H1 (cell line): ENCODE data around the gene TTC8. TPM values are rescaled to one million over a fixed set of nuclear protein-coding genes. Genes with fewer than 3 reads are reported as not detected.

Source experiments
- CTCF ChIA-PET: fragments of 300-600 bp; sonication (Branson Sonifier 250); formaldehyde crosslinking; loops from one replicate; lab custom pipeline; 2021; ENCODE audit not compliant: partially characterized antibody; lab: Charles Lee
- POLR2A ChIA-PET: fragments of 300-600 bp; sonication (Branson Sonifier 250); formaldehyde crosslinking; loops from one replicate; lab custom pipeline; 2021; ENCODE audit warnings: inconsistent platforms; ENCODE audit not compliant: partially characterized antibody; lab: Charles Lee
- DNase-seq, 2 experiments: peaks; one replicate each; pipeline versions ENCODE4 v3.0.0 to v3.0.0-alpha.2; 2010 to 2022; ENCODE audit warnings: low spot score in 2 of 2, low read depth in 1 of 2, mixed read lengths in 1 of 2
- FAIRE-seq: peaks from 2 replicates; lab custom pipeline; 2011; peaks lifted over from hg19 to GRCh38; lab: Jason Lieb, UNC
- H2AFZ ChIP-seq: 2 replicates; pipeline ENCODE4 v1.8.1; 2012; ENCODE audit warnings: low read length, inconsistent platforms
- H2AK5ac ChIP-seq: 2 replicates; pipeline ENCODE4 v1.6.1; 2013; ENCODE audit warnings: low read depth, low read length
- H2BK120ac ChIP-seq: replicated peaks from 2 replicates; pipeline ENCODE3; 2013; ENCODE audit warnings: low read depth, low read length, inconsistent platforms
- H2BK12ac ChIP-seq: 2 replicates; pipeline ENCODE4 v1.6.1; 2013; ENCODE audit warnings: low read depth, low read length
- H2BK15ac ChIP-seq: 2 replicates; pipeline ENCODE4 v1.6.1; 2013; ENCODE audit warnings: low read length
- H2BK20ac ChIP-seq: 2 replicates; pipeline ENCODE4 v1.6.1; 2013; ENCODE audit warnings: low read length
- H2BK5ac ChIP-seq: 2 replicates; pipeline ENCODE4 v1.6.1; 2013; ENCODE audit warnings: low read depth, low read length
- H3K14ac ChIP-seq: 2 replicates; pipeline ENCODE4 v1.6.1; 2013; ENCODE audit warnings: inconsistent platforms; ENCODE audit not compliant: insufficient read length
- H3K18ac ChIP-seq: 2 replicates; pipeline ENCODE4 v1.6.1; 2013; ENCODE audit warnings: low read length; ENCODE audit errors: extremely low read depth
- H3K23ac ChIP-seq: 2 replicates; pipeline ENCODE4 v1.6.1; 2013; ENCODE audit warnings: inconsistent platforms; ENCODE audit not compliant: insufficient read length
- H3K23me2 ChIP-seq: 2 replicates; pipeline ENCODE4 v1.6.1; 2013; ENCODE audit warnings: low read depth, low read length
- H3K27ac ChIP-seq: 2 replicates; pipeline ENCODE4 v1.6.1; 2011; ENCODE audit warnings: low read depth, low read length, inconsistent platforms
- H3K27me3 ChIP-seq, 4 experiments: replicated peaks in 1 of 4; 1 replicate in 1 of 4; 2 replicates in 3 of 4; pipeline versions ENCODE4 v1.6.1 to v1.8.1; 2011 to 2013; ENCODE audit warnings: low read length in 3 of 4, mild to moderate bottlenecking in 3 of 4, inconsistent platforms in 2 of 4, mixed read lengths in 2 of 4, moderate library complexity in 1 of 4; ENCODE audit not compliant: control insufficient read depth in 3 of 4, insufficient read depth in 3 of 4; ENCODE audit errors: extremely low read depth in 1 of 4
- H3K36me3 ChIP-seq, 4 experiments: 2 replicates each; pipeline versions ENCODE4 v1.6.1 to v1.8.1; 2011 to 2013; ENCODE audit warnings: mild to moderate bottlenecking in 4 of 4, low read length in 3 of 4, moderate library complexity in 2 of 4, control low read depth in 1 of 4, inconsistent platforms in 1 of 4; ENCODE audit not compliant: insufficient read depth in 4 of 4, control insufficient read depth in 2 of 4
- H3K4ac ChIP-seq: replicated peaks from 2 replicates; pipeline ENCODE3; 2013; ENCODE audit warnings: low read length, low read depth, mixed read lengths, inconsistent platforms; ENCODE audit not compliant: insufficient read length
- H3K4me1 ChIP-seq, 4 experiments: replicated peaks in 1 of 4; 1 replicate in 1 of 4; 2 replicates in 3 of 4; pipeline versions ENCODE4 v1.6.1 to v1.8.1; 2011 to 2013; ENCODE audit warnings: low read length in 3 of 4, inconsistent platforms in 2 of 4, mixed read lengths in 1 of 4; ENCODE audit not compliant: insufficient read depth in 4 of 4, control insufficient read depth in 3 of 4
- H3K4me2 ChIP-seq, 2 experiments: 2 replicates each; pipeline versions ENCODE4 v1.6.1 to v1.8.1; 2011 to 2013; ENCODE audit warnings: low read depth in 2 of 2, low read length in 2 of 2, control low read depth in 1 of 2, inconsistent platforms in 1 of 2, mild to moderate bottlenecking in 1 of 2; ENCODE audit not compliant: insufficient read depth in 1 of 2
- H3K4me3 ChIP-seq, 4 experiments: fragments of 200-600, 300-600 bp in 1 of 4; sonication (generic), shearing (Covaris generic), sonication (Bioruptor Twin) in 1 of 4; 2 replicates each; pipeline versions ENCODE4 v1.5.1 to v1.8.1; 2011 to 2016; ENCODE audit warnings: low read length in 4 of 4, low read depth in 3 of 4, control low read depth in 2 of 4, inconsistent platforms in 2 of 4, mild to moderate bottlenecking in 2 of 4, mixed read lengths in 1 of 4, moderate library complexity in 1 of 4; ENCODE audit not compliant: insufficient read depth in 2 of 4; ENCODE audit errors: extremely low read depth in 1 of 4
- H3K56ac ChIP-seq: replicated peaks from 2 replicates; pipeline ENCODE3; 2013; ENCODE audit warnings: low read depth, mild to moderate bottlenecking, mixed read lengths, low read length, inconsistent platforms; ENCODE audit not compliant: insufficient read length
- H3K79me1 ChIP-seq: 2 replicates; pipeline ENCODE4 v1.6.1; 2013; ENCODE audit warnings: low read depth, low read length, control low read depth
- H3K79me2 ChIP-seq, 2 experiments: 2 replicates each; pipeline versions ENCODE4 v1.6.1 to v1.8.1; 2012 to 2013; ENCODE audit warnings: low read length in 2 of 2, mild to moderate bottlenecking in 2 of 2, inconsistent platforms in 1 of 2; ENCODE audit not compliant: insufficient read depth in 2 of 2, control insufficient read depth in 1 of 2
- H3K9ac ChIP-seq, 4 experiments: replicated peaks in 1 of 4; 1 replicate in 1 of 4; 2 replicates in 3 of 4; pipeline versions ENCODE4 v1.6.1 to v1.8.1; 2011 to 2013; ENCODE audit warnings: low read depth in 3 of 4, low read length in 3 of 4, control low read depth in 2 of 4, mild to moderate bottlenecking in 2 of 4, moderate library complexity in 2 of 4, inconsistent platforms in 1 of 4; ENCODE audit errors: extremely low read depth in 1 of 4
- H3K9me3 ChIP-seq, 2 experiments: 2 replicates each; pipeline versions ENCODE4 v1.6.1 to v1.8.1; 2012 to 2013; ENCODE audit warnings: mild to moderate bottlenecking in 2 of 2, moderate library complexity in 2 of 2, control low read depth in 1 of 2, inconsistent platforms in 1 of 2, low read depth in 1 of 2, low read length in 1 of 2, mixed read lengths in 1 of 2; ENCODE audit not compliant: insufficient read depth in 2 of 2
- H4K20me1 ChIP-seq, 2 experiments: replicated peaks in 1 of 2; 2 replicates each; pipeline versions ENCODE3 to v1.8.1; 2011 to 2013; ENCODE audit warnings: inconsistent platforms in 2 of 2, low read length in 2 of 2, mild to moderate bottlenecking in 1 of 2; ENCODE audit not compliant: insufficient read depth in 2 of 2, control insufficient read depth in 1 of 2
- H4K5ac ChIP-seq: 2 replicates; pipeline ENCODE4 v1.6.1; 2013; ENCODE audit warnings: low read length, low read depth, mixed read lengths, inconsistent platforms; ENCODE audit not compliant: insufficient read length
- H4K8ac ChIP-seq: 2 replicates; pipeline ENCODE4 v1.8.0; 2013; ENCODE audit warnings: mild to moderate bottlenecking, moderate library complexity, low read length, inconsistent platforms; ENCODE audit not compliant: insufficient read depth; ENCODE audit errors: extremely low read depth
- H4K91ac ChIP-seq: replicated peaks from 2 replicates; pipeline ENCODE3; 2013; ENCODE audit warnings: low read length, mixed read lengths, inconsistent platforms; ENCODE audit not compliant: insufficient read length
- BACH1 ChIP-seq: IDR thresholded peaks from 2 replicates; pipeline ENCODE4 v1.6.1; 2012; ENCODE audit warnings: low read length, improper control_type of control experiment
- MAFK ChIP-seq: IDR thresholded peaks from 2 replicates; pipeline ENCODE4 v1.6.1; 2012; ENCODE audit warnings: low read depth, mild to moderate bottlenecking, improper control_type of control experiment, low read length
- SAP30 ChIP-seq: fragments of 300-600 bp; sonication (generic); IDR thresholded peaks from 2 replicates; pipeline ENCODE4 v1.7.1; 2012; ENCODE audit warnings: low read length, moderate library complexity, mild to moderate bottlenecking, inconsistent platforms; ENCODE audit not compliant: insufficient read depth, insufficient replicate concordance
- WGBS, 2 experiments: shearing (Covaris generic) in 1 of 2; methylation state at CpG; one replicate each; pipeline versions ENCODE4 v1.1.6 to v1.1.7; 2013 to 2015; ENCODE audit warnings: low lambda C conversion rate in 2 of 2, mixed read lengths in 2 of 2, inconsistent platforms in 1 of 2, low coverage in 1 of 2, missing lambda C conversion rate in 1 of 2; ENCODE audit not compliant: insufficient replicate concordance in 2 of 2, insufficient coverage in 1 of 2, insufficient read length in 1 of 2; ENCODE audit errors: extremely low coverage in 1 of 2, missing lambda C conversion rate in 1 of 2; 5-methylcytosine and 5-hydroxymethylcytosine counted together
- polyA plus RNA-seq, 7 experiments: library from polyadenylated mRNA; depleted of rRNA in 3 of 7; stranded (reverse) in 5 of 7; unstranded in 2 of 7; fragments of >200 nt in 5 of 7; fragments of 200-250 nt in 2 of 7; gene quantifications; 1 replicate in 5 of 7; 2 replicates in 1 of 7; 4 replicates in 1 of 7; pipeline versions ENCODE4 v1.2.1 to v1.2.3, GENCODE V29; 2011 to 2013; ENCODE audit warnings: missing spikeins in 2 of 7, mixed read lengths in 2 of 7
- total RNA-seq: library from RNA; stranded (reverse); fragmentation: NEBNext Ultra II Directional; extraction: Animal tissue kit (Norgen Biotek cat#: 25700); gene quantifications from 2 replicates; pipeline ENCODE4 v1.2.1, GENCODE V29; 2021

The TTC8 gene
- total and polyA plus RNA-seq, 2 of the 8 experiments (the other 6 are each of a cell fraction or from before 2014, with no cell fraction given) = 13.1 to 13.5 TPM

DNA sequence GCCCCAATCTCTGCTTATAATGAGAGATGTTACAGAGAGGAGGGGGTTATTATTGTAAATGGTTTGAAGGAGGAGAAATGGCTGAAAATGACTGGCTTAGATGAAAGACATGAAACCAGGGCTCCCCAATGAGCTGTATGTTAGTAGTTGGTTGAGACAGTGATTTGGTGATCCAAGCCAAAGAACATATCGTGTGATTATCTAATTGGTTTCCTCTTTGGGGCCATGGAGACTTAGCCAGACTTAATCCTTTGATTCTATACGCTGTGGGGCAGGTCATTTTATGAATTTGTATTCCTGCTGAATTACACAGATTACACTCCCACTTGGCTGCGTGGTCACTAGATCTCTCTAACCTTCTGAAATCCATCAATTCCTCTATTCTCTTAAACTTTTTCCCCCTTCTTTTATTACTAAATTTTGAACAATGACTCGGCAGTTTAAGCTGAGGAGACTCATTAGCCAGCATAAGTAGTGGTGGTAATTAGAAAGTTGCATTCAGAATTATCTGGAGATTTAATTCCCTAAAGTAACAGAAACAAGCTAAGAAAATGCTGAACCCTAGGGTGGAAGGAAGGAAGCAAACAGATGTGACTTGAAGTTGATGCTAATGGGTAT lies 5.3 kb downstream of the TTC8 start:
- no peak overlapping the region for H3K4ac ChIP-seq
- no peak overlapping the region for H3K4me2 ChIP-seq
- H4K8ac ChIP-seq = no peak overlapping the region
- no peak overlapping the region for H3K56ac ChIP-seq
- H3K79me2 ChIP-seq = 0 out of 4 replicates have a peak, but pooled peaks cover 0 to 2% of the 10 kb centered on the region in 2 experiments
- TF ChIP-seq SAP30 (no peak), BACH1 (peak; percentile 77), MAFK (peak; percentile 48)
- no peaks in the 10 kb centered on the region for H4K20me1 ChIP-seq
- H2AK5ac ChIP-seq = no peak overlapping the region
- H3K4me3 ChIP-seq = no peak overlapping the region
- no peak overlapping the region for H2BK12ac ChIP-seq
- no peaks in the 10 kb centered on the region for H3K27me3 ChIP-seq
- no peak for DNase-seq
- H3K79me1 ChIP-seq = peaks cover 2% of the 10 kb centered on the region
- H2BK120ac ChIP-seq = no peak overlapping the region
- no peak overlapping the region for H2BK15ac ChIP-seq
- POLR2A ChIA-PET = no interaction called here
- 87% methylated on average over 4 of the region's 4 CpGs; no CpG with 5 or more reads in 1 of the 2 experiments for WGBS, 2 experiments
- H3K9me3 ChIP-seq = no peaks in the 10 kb centered on the region
- H3K23me2 ChIP-seq = peaks cover 2% of the 10 kb centered on the region
- no peak overlapping the region for H2BK5ac ChIP-seq
- H2AFZ ChIP-seq = no peak overlapping the region
- FAIRE-seq = no peak
- no peak overlapping the region for H3K14ac ChIP-seq
- no peak overlapping the region for H4K5ac ChIP-seq
- no peak overlapping the region for H3K27ac ChIP-seq
- H3K9ac ChIP-seq = no peak overlapping the region
- no peak overlapping the region for H3K23ac ChIP-seq
- peaks cover 0 to 3% (median 0%) of the 10 kb centered on the region in 4 experiments; a peak in 1 of 7 replicates for H3K4me1 ChIP-seq
- H3K18ac ChIP-seq = no peak overlapping the region
- H4K91ac ChIP-seq = no peak overlapping the region
- no peaks in the 10 kb centered on the region; a peak in 2 of 8 replicates for H3K36me3 ChIP-seq
- CTCF ChIA-PET = interaction anchor here (1.4 kb wide), 1 partner anchor 37 kb away, joined by 3 read pairs; the partner anchor contains the start of gene EML5
- no peak overlapping the region for H2BK20ac ChIP-seq
